Measurements from ENCODE around the gene CDS1. TPM values are rescaled to one million over a fixed set of nuclear protein-coding genes. Genes with fewer than 3 reads are reported as not detected.

Gene CDS1
- total RNA-seq, 1 donor from 2014 or later, result 8.8 TPM

DNA sequence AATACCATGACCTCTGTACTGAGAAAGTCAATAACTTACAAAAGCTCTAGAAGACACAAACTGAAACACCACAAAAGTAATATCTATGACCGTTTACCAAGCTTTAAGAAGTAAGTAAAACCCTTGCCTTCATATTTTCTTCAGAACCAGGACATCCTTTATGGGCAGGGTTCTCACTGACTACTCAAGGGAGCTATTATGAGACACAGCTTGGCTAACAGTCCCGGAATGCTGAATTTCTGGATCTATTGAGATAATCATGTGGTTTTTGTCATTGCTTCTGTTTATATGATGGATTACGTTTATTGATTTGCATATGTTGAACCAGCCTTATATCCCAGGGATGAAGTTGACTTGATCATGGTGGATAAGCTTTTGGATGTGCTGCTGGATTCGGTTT is 19.9 kb upstream of the CDS1 start:
- intact Hi-C loops (cut with DNase I), result no loop called here
- DNase-seq (ENCODE audit: extremely low spot score in 2 of 2), result no peak
- Histone ChIP-seq H3K36me3 (no peaks in the 10 kb centered on the region), H3K9me3 (no peaks in the 10 kb centered on the region), H3K27me3 (no peaks in the 10 kb centered on the region), H3K4me1 (no peaks in the 10 kb centered on the region), H3K4me3 (no peak overlapping the region), H3K27ac (no peak overlapping the region)
- no peak for TF ChIP-seq POLR2A (IDR thresholded peaks at IDR 0.05)
- TF ChIP-seq POLR2AphosphoS5 (IDR thresholded peaks at IDR 0.05; ENCODE audit: insufficient read depth in 1 of 2, low read depth in 1 of 2), result no peak
- no peak for TF ChIP-seq CTCF (IDR thresholded peaks at IDR 0.05)

GRCh38 chr4:84565951-84566350 is 17.0 kb upstream of the CDS1 start:
- intact Hi-C loops (cut with DNase I), result no loop called here
- TF ChIP-seq POLR2AphosphoS5 (IDR thresholded peaks at IDR 0.05; ENCODE audit: insufficient read depth in 1 of 2, low read depth in 1 of 2) (no peak), POLR2A (IDR thresholded peaks at IDR 0.05) (no peak), CTCF (IDR thresholded peaks at IDR 0.05) (no peak)
- no peak for DNase-seq (ENCODE audit: extremely low spot score in 2 of 2)
- no peaks in the 10 kb centered on the region for H3K4me1 ChIP-seq
- no peaks in the 10 kb centered on the region for H3K36me3 ChIP-seq
- no peaks in the 10 kb centered on the region for H3K9me3 ChIP-seq
- H3K27ac ChIP-seq, result no peak overlapping the region
- no peak overlapping the region for H3K4me3 ChIP-seq
- H3K27me3 ChIP-seq, result no peaks in the 10 kb centered on the region

DNA sequence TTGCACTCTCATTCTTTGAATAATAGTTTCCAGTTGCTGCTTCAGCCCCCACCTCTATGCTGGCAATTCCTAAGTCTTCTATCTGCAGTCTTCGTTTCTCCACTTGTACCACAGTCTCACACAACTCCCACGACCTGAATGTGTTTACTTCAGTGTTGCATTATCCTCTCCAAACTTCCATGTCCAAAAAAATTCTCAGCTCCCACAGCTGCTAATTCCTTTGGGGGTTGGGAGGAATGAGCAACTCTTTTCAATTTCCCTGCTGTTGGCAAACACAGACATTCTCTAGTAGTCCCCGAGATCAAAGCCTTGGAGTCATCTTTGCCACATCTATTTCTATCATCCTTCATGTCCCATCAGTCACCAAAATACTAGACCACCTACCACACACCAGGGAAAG is 14.4 kb upstream of the CDS1 start:
- no peaks in the 10 kb centered on the region for H3K9me3 ChIP-seq
- intact Hi-C loops (cut with DNase I), result no loop called here
- H3K4me3 ChIP-seq, result no peak overlapping the region
- no peak overlapping the region for H3K27ac ChIP-seq
- H3K27me3 ChIP-seq, result no peaks in the 10 kb centered on the region
- H3K4me1 ChIP-seq, result no peaks in the 10 kb centered on the region
- DNase-seq (ENCODE audit: extremely low spot score in 2 of 2), result no peak
- TF ChIP-seq POLR2AphosphoS5 (IDR thresholded peaks at IDR 0.05; ENCODE audit: insufficient read depth in 1 of 2, low read depth in 1 of 2), result no peak
- no peak for TF ChIP-seq CTCF (IDR thresholded peaks at IDR 0.05)
- TF ChIP-seq POLR2A (IDR thresholded peaks at IDR 0.05), result no peak
- no peaks in the 10 kb centered on the region for H3K36me3 ChIP-seq

DNA sequence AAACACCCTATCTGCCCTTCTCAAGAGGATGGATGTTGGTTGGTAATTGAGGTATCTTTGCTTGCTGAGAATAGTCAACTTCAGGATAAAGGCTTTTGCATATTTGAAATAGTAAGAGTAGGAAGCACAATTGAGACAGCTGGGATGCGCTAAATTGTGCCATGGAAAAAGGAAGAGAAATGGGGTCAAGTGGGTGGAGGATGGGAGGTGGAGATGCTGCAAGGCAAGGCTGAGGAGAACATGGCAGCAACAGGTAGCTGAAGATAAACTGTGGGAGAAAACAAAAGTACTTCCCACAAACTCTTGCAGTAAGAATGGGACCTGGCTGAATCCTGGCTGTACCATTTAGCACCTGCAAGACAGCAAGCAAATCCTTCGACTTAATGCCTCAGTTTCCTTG is 13.9 kb upstream of the CDS1 start:
- Histone ChIP-seq H3K36me3 (no peaks in the 10 kb centered on the region), H3K27ac (no peak overlapping the region), H3K9me3 (no peaks in the 10 kb centered on the region), H3K4me3 (no peak overlapping the region), H3K27me3 (no peaks in the 10 kb centered on the region), H3K4me1 (no peaks in the 10 kb centered on the region)
- DNase-seq (ENCODE audit: extremely low spot score in 2 of 2), result no peak
- intact Hi-C loops (cut with DNase I), result no loop called here
- TF ChIP-seq POLR2A (IDR thresholded peaks at IDR 0.05), result no peak
- TF ChIP-seq POLR2AphosphoS5 (IDR thresholded peaks at IDR 0.05; ENCODE audit: insufficient read depth in 1 of 2, low read depth in 1 of 2), result no peak
- TF ChIP-seq CTCF (IDR thresholded peaks at IDR 0.05), result no peak

DNA sequence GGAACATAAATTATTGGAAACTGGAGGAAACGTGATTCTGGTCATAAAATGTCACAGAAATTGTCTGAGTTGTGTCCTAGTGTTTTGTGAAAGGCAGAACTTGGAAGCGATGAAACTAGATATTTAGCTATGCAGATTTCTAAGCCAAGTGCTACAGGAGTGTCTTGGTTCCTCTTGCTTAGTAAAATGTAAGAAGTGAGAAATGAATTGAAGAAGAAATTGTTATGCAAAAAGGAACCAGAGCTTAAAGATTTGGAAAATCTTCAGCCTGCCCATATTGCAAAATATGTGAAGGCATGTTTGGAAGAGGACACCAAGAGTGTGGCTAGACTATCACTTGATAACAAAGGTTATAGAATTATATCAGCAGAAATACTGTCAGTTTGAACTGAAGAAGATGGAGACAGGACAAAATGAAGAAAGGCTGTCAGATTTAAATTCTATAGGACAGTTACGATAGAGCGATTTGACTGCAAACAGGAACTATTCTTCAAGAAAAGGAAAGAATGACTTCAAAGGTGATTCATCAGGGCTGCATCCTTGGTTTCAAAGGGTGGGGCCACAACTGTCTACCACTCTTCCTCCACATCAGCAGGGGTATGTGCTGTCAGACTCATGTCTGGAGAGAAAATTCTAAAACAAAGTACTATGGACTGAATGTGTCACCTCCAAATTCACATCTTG is 9.4 kb upstream of the CDS1 start:
- H3K4me3 ChIP-seq, result no peak overlapping the region
- H3K27ac ChIP-seq, result no peak overlapping the region
- intact Hi-C loops (cut with DNase I), result no loop called here
- H3K9me3 ChIP-seq, result no peaks in the 10 kb centered on the region
- H3K4me1 ChIP-seq, result no peaks in the 10 kb centered on the region
- TF ChIP-seq POLR2AphosphoS5 (IDR thresholded peaks at IDR 0.05; ENCODE audit: insufficient read depth in 1 of 2, low read depth in 1 of 2) (no peak), CTCF (IDR thresholded peaks at IDR 0.05) (no peak), POLR2A (IDR thresholded peaks at IDR 0.05) (no peak)
- H3K36me3 ChIP-seq, result no peaks in the 10 kb centered on the region
- DNase-seq (ENCODE audit: extremely low spot score in 2 of 2), result no peak
- H3K27me3 ChIP-seq, result no peaks in the 10 kb centered on the region
